ENCODE measurements around the gene MTCL1. TPM values are rescaled to one million over a fixed set of nuclear protein-coding genes. Genes with fewer than 3 reads are reported as not detected.

The MTCL1 gene
- total and polyA plus RNA-seq, 2 of the 8 experiments (the other 6 are each of a cell fraction or from before 2014, with no cell fraction given): 16.6 to 60.8 TPM

DNA sequence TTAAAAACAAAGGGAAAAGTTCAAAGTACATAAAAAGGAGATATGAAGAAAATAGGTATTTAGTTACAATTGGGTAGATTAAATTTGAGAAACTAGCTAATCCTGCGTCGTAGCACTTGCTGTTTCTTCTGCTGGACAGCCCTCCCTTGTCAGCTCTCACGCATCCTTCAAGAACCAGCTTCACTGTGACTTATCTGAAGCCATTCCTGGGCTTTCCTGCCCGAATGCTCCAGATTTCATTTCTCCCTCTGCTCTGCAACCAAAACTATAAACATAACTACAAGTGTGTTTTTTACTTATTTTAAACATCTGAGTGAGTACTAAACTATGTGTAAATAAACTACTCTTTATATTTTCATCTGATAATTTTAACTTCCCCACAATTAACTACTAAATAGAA is 149.2 kb downstream of the MTCL1 start:
- Histone ChIP-seq H3K14ac (ENCODE audit: insufficient read length) (no peak overlapping the region), H3K9ac (replicated peaks in 1 of 4; ENCODE audit: extremely low read depth in 1 of 4, low read depth in 3 of 4, low read length in 3 of 4) (no peak overlapping the region), H2BK5ac (ENCODE audit: low read depth, low read length) (no peak overlapping the region), H3K36me3 (ENCODE audit: control insufficient read depth in 2 of 4, insufficient read depth in 4 of 4, low read length in 3 of 4) (no peaks in the 10 kb centered on the region), H2AFZ (ENCODE audit: low read length) (no peak overlapping the region), H3K56ac (replicated peaks; ENCODE audit: insufficient read length, low read depth, low read length) (no peak overlapping the region), H3K4me3 (ENCODE audit: extremely low read depth in 1 of 4, insufficient read depth in 2 of 4, low read depth in 3 of 4, low read length in 4 of 4) (no peak overlapping the region), H2BK20ac (ENCODE audit: low read length) (no peak overlapping the region), H3K23me2 (ENCODE audit: low read depth, low read length) (no peaks in the 10 kb centered on the region), H3K79me2 (ENCODE audit: control insufficient read depth in 1 of 2, insufficient read depth in 2 of 2, low read length in 2 of 2) (no peaks in the 10 kb centered on the region), H3K4ac (replicated peaks; ENCODE audit: insufficient read length, low read depth, low read length) (no peak overlapping the region), H3K27ac (ENCODE audit: low read depth, low read length) (no peak overlapping the region), H3K9me3 (ENCODE audit: insufficient read depth in 2 of 2, low read depth in 1 of 2, low read length in 1 of 2) (no peaks in the 10 kb centered on the region), H3K27me3 (replicated peaks in 1 of 4; ENCODE audit: control insufficient read depth in 3 of 4, extremely low read depth in 1 of 4, insufficient read depth in 3 of 4, low read length in 3 of 4) (no peaks in the 10 kb centered on the region), H3K18ac (ENCODE audit: extremely low read depth, low read length) (no peak overlapping the region), H2BK12ac (ENCODE audit: low read depth, low read length) (no peak overlapping the region), H3K4me1 (replicated peaks in 1 of 4; ENCODE audit: control insufficient read depth in 3 of 4, insufficient read depth in 4 of 4, low read length in 3 of 4) (no peaks in the 10 kb centered on the region; a peak in 3 of 7 replicates), H4K8ac (ENCODE audit: extremely low read depth, insufficient read depth, low read length) (no peak overlapping the region), H2BK120ac (replicated peaks; ENCODE audit: low read depth, low read length) (no peak overlapping the region), H3K4me2 (ENCODE audit: insufficient read depth in 1 of 2, low read depth in 2 of 2, low read length in 2 of 2) (no peak overlapping the region), H4K20me1 (replicated peaks in 1 of 2; ENCODE audit: control insufficient read depth in 1 of 2, insufficient read depth in 2 of 2, low read length in 2 of 2) (no peaks in the 10 kb centered on the region), H3K23ac (ENCODE audit: insufficient read length) (no peak overlapping the region), H2AK5ac (ENCODE audit: low read depth, low read length) (no peak overlapping the region), H4K5ac (ENCODE audit: insufficient read length, low read depth, low read length) (no peak overlapping the region), H4K91ac (replicated peaks; ENCODE audit: insufficient read length, low read length) (no peak overlapping the region), H2BK15ac (ENCODE audit: low read length) (no peak overlapping the region), H3K79me1 (ENCODE audit: low read depth, low read length) (no peaks in the 10 kb centered on the region)
- FAIRE-seq (no peak), DNase-seq (ENCODE audit: low read depth in 1 of 2, low spot score in 2 of 2) (no peak)
- ChIA-PET CTCF (ENCODE audit: partially characterized antibody) (no interaction called here), POLR2A (ENCODE audit: partially characterized antibody) (no interaction called here)
- WGBS, 2 experiments (ENCODE audit: extremely low coverage in 1 of 2, insufficient coverage in 1 of 2, insufficient read length in 1 of 2, insufficient replicate concordance in 2 of 2, low coverage in 1 of 2, low lambda C conversion rate in 2 of 2, missing lambda C conversion rate in 1 of 2): 76% methylated on average over 4 of the region's 4 CpGs; no CpG with 5 or more reads in 1 of the 2 experiments
- no peak for TF ChIP-seq YY1 (IDR thresholded peaks at IDR 0.05; ENCODE audit: low read depth, low read length)
- TF ChIP-seq POLR2A (IDR thresholded peaks at IDR 0.05; ENCODE audit: control extremely low read depth in 1 of 2, low read depth in 2 of 2, low read length in 2 of 2): no peak
- TF ChIP-seq CBX8 (IDR thresholded peaks at IDR 0.05; ENCODE audit: borderline replicate concordance, low read depth, low read length): no peak
- TF ChIP-seq RBBP5 (IDR thresholded peaks at IDR 0.05; ENCODE audit: borderline replicate concordance, low read depth, low read length): no peak
- no peak for TF ChIP-seq CBX5 (IDR thresholded peaks at IDR 0.05; ENCODE audit: low read depth, low read length)
- TF ChIP-seq SIRT6 (IDR thresholded peaks at IDR 0.05; ENCODE audit: low read length): no peak
- TF ChIP-seq BCL11A (IDR thresholded peaks at IDR 0.05; ENCODE audit: low read depth in 2 of 2, low read length in 2 of 2): no peak
- TF ChIP-seq PHF8 (conservative IDR thresholded peaks at IDR 0.05; ENCODE audit: low read depth, low read length): no peak
- TF ChIP-seq, protein P1, sequence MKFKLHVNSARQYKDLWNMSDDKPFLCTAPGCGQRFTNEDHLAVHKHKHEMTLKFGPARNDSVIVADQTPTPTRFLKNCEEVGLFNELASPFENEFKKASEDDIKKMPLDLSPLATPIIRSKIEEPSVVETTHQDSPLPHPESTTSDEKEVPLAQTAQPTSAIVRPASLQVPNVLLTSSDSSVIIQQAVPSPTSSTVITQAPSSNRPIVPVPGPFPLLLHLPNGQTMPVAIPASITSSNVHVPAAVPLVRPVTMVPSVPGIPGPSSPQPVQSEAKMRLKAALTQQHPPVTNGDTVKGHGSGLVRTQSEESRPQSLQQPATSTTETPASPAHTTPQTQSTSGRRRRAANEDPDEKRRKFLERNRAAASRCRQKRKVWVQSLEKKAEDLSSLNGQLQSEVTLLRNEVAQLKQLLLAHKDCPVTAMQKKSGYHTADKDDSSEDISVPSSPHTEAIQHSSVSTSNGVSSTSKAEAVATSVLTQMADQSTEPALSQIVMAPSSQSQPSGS (IDR thresholded peaks at IDR 0.05; ENCODE audit: low read length): no peak
- no peak for TF ChIP-seq TBP (IDR thresholded peaks at IDR 0.05; ENCODE audit: low read depth, low read length)
- no peak for TF ChIP-seq KDM4A (IDR thresholded peaks at IDR 0.05; ENCODE audit: low read depth, low read length, severe bottlenecking)
- TF ChIP-seq TEAD4 (IDR thresholded peaks at IDR 0.05; ENCODE audit: low read depth, low read length): no peak
- TF ChIP-seq SP4 (IDR thresholded peaks at IDR 0.05; ENCODE audit: low read length): no peak
- TF ChIP-seq EGR1 (IDR thresholded peaks at IDR 0.05; ENCODE audit: borderline replicate concordance, low read depth, low read length): no peak
- TF ChIP-seq SP1 (IDR thresholded peaks at IDR 0.05; ENCODE audit: low read depth, low read length): no peak
